ENCODE results near the gene DNAJC2. TPM values are rescaled to one million over a fixed set of nuclear protein-coding genes. Genes with fewer than 3 reads are reported as not detected.

Gene DNAJC2
- total RNA-seq, 3 donors from 2014 or later (not counting 1 experiment from before 2014, with no cell fraction given), result 56.8 to 74.2 (median 59.9) TPM

DNA sequence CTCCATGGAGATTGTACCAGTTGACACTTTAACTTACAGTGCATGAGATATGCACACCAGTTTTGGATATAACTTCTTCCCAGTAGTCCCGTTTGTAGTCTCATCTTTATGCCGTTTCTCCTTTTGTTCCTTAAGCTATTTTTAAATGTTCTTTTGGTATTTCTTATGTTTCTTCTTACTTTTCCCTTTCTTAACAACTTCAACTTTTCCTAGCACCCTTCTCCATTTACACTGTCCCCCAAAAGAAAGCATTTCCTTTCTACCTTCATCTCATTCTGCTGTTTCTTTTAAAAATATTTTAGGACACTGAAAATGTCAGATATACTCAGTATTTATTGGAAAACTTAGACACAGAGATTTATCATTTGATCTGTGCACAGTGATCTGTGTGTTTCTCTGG, 4.4 kb upstream of the DNAJC2 start:
- ATAC-seq, result no peak
- DNase-seq, result no peak
- TF ChIP-seq, protein P1, sequence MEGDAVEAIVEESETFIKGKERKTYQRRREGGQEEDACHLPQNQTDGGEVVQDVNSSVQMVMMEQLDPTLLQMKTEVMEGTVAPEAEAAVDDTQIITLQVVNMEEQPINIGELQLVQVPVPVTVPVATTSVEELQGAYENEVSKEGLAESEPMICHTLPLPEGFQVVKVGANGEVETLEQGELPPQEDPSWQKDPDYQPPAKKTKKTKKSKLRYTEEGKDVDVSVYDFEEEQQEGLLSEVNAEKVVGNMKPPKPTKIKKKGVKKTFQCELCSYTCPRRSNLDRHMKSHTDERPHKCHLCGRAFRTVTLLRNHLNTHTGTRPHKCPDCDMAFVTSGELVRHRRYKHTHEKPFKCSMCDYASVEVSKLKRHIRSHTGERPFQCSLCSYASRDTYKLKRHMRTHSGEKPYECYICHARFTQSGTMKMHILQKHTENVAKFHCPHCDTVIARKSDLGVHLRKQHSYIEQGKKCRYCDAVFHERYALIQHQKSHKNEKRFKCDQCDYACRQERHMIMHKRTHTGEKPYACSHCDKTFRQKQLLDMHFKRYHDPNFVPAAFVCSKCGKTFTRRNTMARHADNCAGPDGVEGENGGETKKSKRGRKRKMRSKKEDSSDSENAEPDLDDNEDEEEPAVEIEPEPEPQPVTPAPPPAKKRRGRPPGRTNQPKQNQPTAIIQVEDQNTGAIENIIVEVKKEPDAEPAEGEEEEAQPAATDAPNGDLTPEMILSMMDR (IDR thresholded peaks at IDR 0.05), result no peak
- Mint-ChIP-seq H3K4me1 (peaks cover 41 to 52% of the 10 kb centered on the region in 2 donors), H3K9me3 (no peaks in the 10 kb centered on the region), H3K27me3 (ENCODE audit: low read depth in 2 of 2) (no peaks in the 10 kb centered on the region), H3K27ac (peak overlapping the region; percentile 97 to 98), H3K36me3 (no peaks in the 10 kb centered on the region), H3K4me3 (peak overlapping the region; percentile 93)
- Histone ChIP-seq H3K4me3 (ENCODE audit: low read length) (no peak overlapping the region), H3K4me1 (ENCODE audit: control insufficient read depth, insufficient read depth, low read length) (peaks cover 12% of the 10 kb centered on the region), H3K27me3 (ENCODE audit: control insufficient read depth, insufficient read depth, low read length) (no peaks in the 10 kb centered on the region), H3K36me3 (ENCODE audit: control insufficient read depth, insufficient read depth, low read length) (peaks cover 10% of the 10 kb centered on the region), H3K27ac (ENCODE audit: low read length) (no peak overlapping the region), H3K9me3 (ENCODE audit: control insufficient read depth, insufficient read depth, low read length) (no peaks in the 10 kb centered on the region)
- intact Hi-C loops (cut with micrococcal nuclease), result no loop called here
- 20% methylated on average over 1 of the region's 2 CpGs for WGBS (ENCODE audit: insufficient coverage)

DNA sequence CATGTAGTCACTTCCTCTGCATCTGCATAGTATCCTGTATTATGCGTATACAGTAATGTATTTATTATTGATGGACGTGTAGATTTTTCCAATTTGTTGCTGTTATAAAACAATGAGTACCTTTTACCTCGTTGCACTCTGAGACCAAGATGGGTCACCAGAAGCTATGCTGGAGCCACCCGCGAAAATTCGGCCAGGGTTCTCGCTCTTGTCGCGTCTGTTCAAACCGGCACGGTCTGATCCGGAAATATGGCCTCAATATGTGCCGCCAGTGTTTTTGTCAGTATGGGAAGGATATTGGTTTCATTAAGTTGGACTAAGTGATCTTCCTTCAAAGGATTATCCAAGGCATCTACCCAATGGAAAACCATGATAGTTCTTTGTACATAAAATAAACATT, 3.9 kb upstream of the DNAJC2 start:
- Histone ChIP-seq H3K27me3 (ENCODE audit: control insufficient read depth, insufficient read depth, low read length) (no peaks in the 10 kb centered on the region), H3K4me3 (ENCODE audit: low read length) (peak overlapping the region; percentile 83), H3K27ac (ENCODE audit: low read length) (no peak overlapping the region), H3K4me1 (ENCODE audit: control insufficient read depth, insufficient read depth, low read length) (peaks cover 13% of the 10 kb centered on the region), H3K36me3 (ENCODE audit: control insufficient read depth, insufficient read depth, low read length) (peaks cover 6% of the 10 kb centered on the region), H3K9me3 (ENCODE audit: control insufficient read depth, insufficient read depth, low read length) (no peaks in the 10 kb centered on the region)
- 5% methylated on average over 12 of the region's 13 CpGs for WGBS (ENCODE audit: insufficient coverage)
- Mint-ChIP-seq H3K4me1 (peaks cover 46 to 57% of the 10 kb centered on the region in 2 donors), H3K27me3 (ENCODE audit: low read depth in 2 of 2) (no peaks in the 10 kb centered on the region), H3K27ac (peak overlapping the region; percentile 97 to 98), H3K9me3 (no peaks in the 10 kb centered on the region), H3K36me3 (no peaks in the 10 kb centered on the region), H3K4me3 (peak overlapping the region; percentile 96)
- intact Hi-C loops (cut with micrococcal nuclease), result no loop called here
- TF ChIP-seq, protein P1 (IDR thresholded peaks at IDR 0.05), result no peak
- DNase-seq (peak in 1 of 2 donors; percentile 23), ATAC-seq (no peak)

DNA sequence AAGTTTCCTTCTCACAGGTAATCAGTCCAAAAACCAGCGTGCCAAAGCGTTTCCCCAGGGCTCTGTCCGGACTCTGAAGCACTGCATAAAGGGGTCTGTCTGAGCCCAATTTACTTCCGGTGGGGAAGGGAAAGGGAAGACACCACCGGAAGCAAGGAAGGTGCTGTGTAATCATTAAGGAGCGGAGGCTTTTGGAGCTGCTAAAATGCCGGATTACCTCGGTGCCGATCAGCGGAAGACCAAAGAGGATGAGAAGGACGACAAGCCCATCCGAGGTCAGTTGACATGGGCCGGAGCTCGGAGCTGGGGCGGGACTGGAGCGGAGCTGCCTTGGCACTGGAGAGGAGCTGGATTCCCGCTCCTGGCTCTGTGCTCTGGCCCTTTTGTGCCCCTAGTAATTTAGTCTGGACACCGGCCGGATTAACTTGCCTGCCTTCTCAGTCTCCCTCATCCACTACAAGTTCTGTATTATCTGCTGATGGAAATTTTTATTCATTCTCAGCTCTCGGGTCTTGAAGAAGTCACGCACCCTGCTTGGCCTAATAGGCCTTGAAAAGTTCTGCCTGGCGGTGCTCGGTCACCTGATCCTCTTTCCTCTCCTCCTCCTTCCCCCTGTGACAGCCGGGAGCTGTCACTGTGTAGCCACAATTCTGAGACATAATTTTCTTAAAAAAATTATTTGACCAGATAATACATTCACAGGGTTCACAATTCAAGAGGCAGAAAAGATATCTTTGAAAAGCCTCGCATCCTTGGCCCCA, 3.1 kb upstream of the DNAJC2 start, which contains the start of gene PSMC2:
Gene PSMC2, plus strand, starts transcription at position 137 of the 761 bp plus-strand sequence. Its CDS starts 69 bp downstream, at position 206.
- peaks cover 6% of the 10 kb centered on the region for H3K36me3 ChIP-seq (ENCODE audit: control insufficient read depth, insufficient read depth, low read length)
- under 1% methylated on average over 25 of the region's 25 CpGs for WGBS (ENCODE audit: insufficient coverage)
- no peaks in the 10 kb centered on the region for H3K9me3 ChIP-seq (ENCODE audit: control insufficient read depth, insufficient read depth, low read length)
- ATAC-seq, result peak; percentile 65 to 71 (median 66)
- DNase-seq, result peak; percentile 77 to 94
- intact Hi-C loops (cut with micrococcal nuclease), result loop anchor here (1.0 kb wide), 1 partner anchor 50 kb away; the partner anchor contains the start of gene PMPCB
- no peaks in the 10 kb centered on the region for H3K27me3 ChIP-seq (ENCODE audit: control insufficient read depth, insufficient read depth, low read length)
- H3K4me3 Mint-ChIP-seq, result peak within 1 kb of the TSS; percentile 96
- no peaks in the 10 kb centered on the region for H3K36me3 Mint-ChIP-seq
- peaks cover 17% of the 10 kb centered on the region for H3K4me1 ChIP-seq (ENCODE audit: control insufficient read depth, insufficient read depth, low read length)
- H3K27me3 Mint-ChIP-seq (ENCODE audit: low read depth in 2 of 2), result no peaks in the 10 kb centered on the region
- TF ChIP-seq, protein P1 (IDR thresholded peaks at IDR 0.05), result no peak
- no peaks in the 10 kb centered on the region for H3K9me3 Mint-ChIP-seq
- H3K4me3 ChIP-seq (ENCODE audit: low read length), result peak within 1 kb of the TSS; percentile 83
- peak within 1 kb of the TSS; percentile 97 to 98 for H3K27ac Mint-ChIP-seq
- peak within 1 kb of the TSS; percentile 91 for H3K27ac ChIP-seq (ENCODE audit: low read length)
- H3K4me1 Mint-ChIP-seq, result peaks cover 48 to 56% of the 10 kb centered on the region in 2 donors
